Lower lobe of right lung (tissue), 2 donors: Measurements from ENCODE around the gene EVL. TPM values are rescaled to one million over a fixed set of nuclear protein-coding genes. Genes with fewer than 3 reads are reported as not detected.
"Not testable (repeated sequence)": the region's sequence is repeated elsewhere in the genome, so short reads cannot be mapped to it uniquely, and the experiment has no call there.

ENCODE experiments used
- ATAC-seq, 2 donors: fragments of 200-7000 bp; cut with Tn5 transposase; one replicate each; pipeline ENCODE4 v1.9.1; 2020 to 2022; ENCODE audit warnings: mild to moderate bottlenecking in 2 of 2, moderate library complexity in 2 of 2
- DNase-seq: peaks from one replicate; pipeline ENCODE4 v3.0.0-alpha.2; 2020
- H3K27ac ChIP-seq: fragments of 200-600 bp; one replicate; pipeline ENCODE4 v1.8.0; 2022
- H3K27me3 ChIP-seq: fragments of 200-600 bp; one replicate; pipeline ENCODE4 v1.8.0; 2022; ENCODE audit warnings: low read depth
- H3K36me3 ChIP-seq: fragments of 200-600 bp; one replicate; pipeline ENCODE4 v1.8.0; 2022; ENCODE audit warnings: mild to moderate bottlenecking
- H3K4me1 ChIP-seq: fragments of 200-600 bp; one replicate; pipeline ENCODE4 v1.8.0; 2022
- H3K4me3 ChIP-seq: fragments of 200-600 bp; one replicate; pipeline ENCODE4 v1.8.0; 2022; ENCODE audit warnings: mild to moderate bottlenecking
- H3K9me3 ChIP-seq: fragments of 200-600 bp; one replicate; pipeline ENCODE4 v1.8.0; 2022
- CTCF ChIP-seq: fragments of 200-600 bp; IDR thresholded peaks from one replicate; pipeline ENCODE4 v1.8.0; 2022; ENCODE audit warnings: antibody characterized with exemption, mild to moderate bottlenecking
- intact Hi-C: fragments of 100-400 bp; cut with DNase I; formaldehyde crosslinking; loops from one replicate; pipeline ENCODE4 v1.11.0; 2022
- total RNA-seq: library from RNA; stranded (reverse); fragmentation: NEBNext Ultra II Directional; extraction: Animal tissue kit (Norgen Biotek cat#: 25700); gene quantifications from one replicate; pipeline ENCODE4 v1.2.1, GENCODE V29; 2021
- donor health status: DM: no; HTN: yes; CAD: no; lungs with severe emphysema.

Gene EVL
- total RNA-seq, 1 donor from 2014 or later, result 226 TPM

- TF ChIP-seq CTCF, result no peak
- Histone ChIP-seq H3K36me3 (no peaks in the 10 kb centered on the region), H3K4me3 (no peak overlapping the region), H3K9me3 (no peaks in the 10 kb centered on the region), H3K27ac (no peak overlapping the region), H3K27me3 (no peaks in the 10 kb centered on the region), H3K4me1 (peaks cover 27% of the 10 kb centered on the region)
- intact Hi-C loops, result no loop called here
- DNase-seq (no peak), ATAC-seq (no peak)
Observed at GRCh38 chr14:100020629-100021028, 44.6 kb upstream of the EVL start.

GRCh38 chr14:100022772-100023451, 42.3 kb upstream of the EVL start:
- ATAC-seq, result no peak
- DNase-seq, result no peak
- Histone ChIP-seq H3K36me3 (no peaks in the 10 kb centered on the region), H3K9me3 (no peaks in the 10 kb centered on the region), H3K27ac (no peak overlapping the region), H3K4me1 (peaks cover 16% of the 10 kb centered on the region), H3K4me3 (no peak overlapping the region), H3K27me3 (no peaks in the 10 kb centered on the region)
- intact Hi-C loops, result no loop called here
- no peak for TF ChIP-seq CTCF

GRCh38 chr14:100025111-100025510, 40.1 kb upstream of the EVL start:
- peak; percentile 86 to 89 for ATAC-seq
- Histone ChIP-seq H3K9me3 (no peaks in the 10 kb centered on the region), H3K4me1 (peaks cover 20% of the 10 kb centered on the region)

GRCh38 chr14:100027771-100028490, 37.3 kb upstream of the EVL start:
- Histone ChIP-seq H3K27me3 (no peaks in the 10 kb centered on the region), H3K9me3 (no peaks in the 10 kb centered on the region), H3K4me3 (no peak overlapping the region), H3K4me1 (peaks cover 49% of the 10 kb centered on the region), H3K36me3 (no peaks in the 10 kb centered on the region), H3K27ac (no peak overlapping the region)
- TF ChIP-seq CTCF, result no peak
- ATAC-seq (no peak), DNase-seq (no peak)
- intact Hi-C loops, result no loop called here

More at GRCh38 chr14:100025111-100025510, 40.1 kb upstream of the EVL start:
- peak; percentile 55 for DNase-seq
- Histone ChIP-seq H3K36me3 (no peaks in the 10 kb centered on the region), H3K27ac (no peak overlapping the region), H3K27me3 (no peaks in the 10 kb centered on the region), H3K4me3 (no peak overlapping the region)
- intact Hi-C loops, result no loop called here
- peak; percentile 31 for TF ChIP-seq CTCF

- DNase-seq (no peak), ATAC-seq (no peak)
- Histone ChIP-seq H3K27ac (no peak overlapping the region), H3K27me3 (no peaks in the 10 kb centered on the region), H3K36me3 (no peaks in the 10 kb centered on the region), H3K4me3 (no peak overlapping the region), H3K4me1 (peaks cover 51% of the 10 kb centered on the region), H3K9me3 (no peaks in the 10 kb centered on the region)
- intact Hi-C loops, result no loop called here
- TF ChIP-seq CTCF, result no peak
Observed at GRCh38 chr14:100028990-100029677, 36.1 kb upstream of the EVL start.

- H3K4me1 ChIP-seq, result peaks cover 42% of the 10 kb centered on the region
- ATAC-seq, result not testable (repeated sequence)
Observed at GRCh38 chr14:100030006-100030405, 35.2 kb upstream of the EVL start.

More at GRCh38 chr14:100030006-100030405, 35.2 kb upstream of the EVL start:
- H3K27me3 ChIP-seq, intact Hi-C loops, DNase-seq, H3K36me3 ChIP-seq, H3K27ac ChIP-seq, H3K9me3 ChIP-seq, H3K4me3 ChIP-seq: not testable (repeated sequence)
